OCI-LY3 (cell line): Measurements from ENCODE around the gene CEACAM18.

ENCODE experiments used
- H2AFZ ChIP-seq: fragments of 200-600, 300-600 bp; shearing (Covaris generic); 2 replicates; pipeline ENCODE4 v1.6.0; 2014; ENCODE audit warnings: antibody characterized with exemption, low read depth, low read length
- H3K27ac ChIP-seq: fragments of 200-600, 300-600 bp; sonication (generic); 2 replicates; pipeline ENCODE4 v1.5.1; 2014; ENCODE audit warnings: mild to moderate bottlenecking, low read length, moderate library complexity, mixed read lengths
- H3K27me3 ChIP-seq: fragments of 200-600, 300-600 bp; sonication (generic); 2 replicates; pipeline ENCODE4 v1.6.1; 2014; ENCODE audit warnings: low read depth, low read length, mixed read lengths
- H3K36me3 ChIP-seq: fragments of 200-600, 300-600 bp; sonication (generic); replicated peaks from 2 replicates; pipeline ENCODE3; 2014; ENCODE audit warnings: low read depth, low read length, mixed read lengths
- H3K4me1 ChIP-seq: fragments of 300-600, 200-600 bp; sonication (generic); 2 replicates; pipeline ENCODE4 v1.6.1; 2014; ENCODE audit warnings: low read length, mixed read lengths
- H3K4me2 ChIP-seq: fragments of 200-600, 300-600 bp; sonication (generic); 2 replicates; pipeline ENCODE4 v1.6.1; 2014; ENCODE audit warnings: low read length, mixed read lengths
- H3K4me3 ChIP-seq: fragments of 300-600, 200-600 bp; sonication (generic); 2 replicates; pipeline ENCODE4 v1.5.1; 2014; ENCODE audit warnings: antibody characterized with exemption, mild to moderate bottlenecking, low read length, moderate library complexity
- H3K79me2 ChIP-seq: fragments of 300-600, 200-600 bp; shearing (Covaris generic); 2 replicates; pipeline ENCODE4 v1.6.1; 2014; ENCODE audit warnings: mild to moderate bottlenecking, low read length, mixed read lengths
- H3K9ac ChIP-seq: fragments of 300-600, 200-600 bp; shearing (Covaris generic); 2 replicates; pipeline ENCODE4 v1.6.0; 2014; ENCODE audit warnings: mild to moderate bottlenecking, low read length, moderate library complexity
- H3K9me3 ChIP-seq: fragments of 200-600, 300-600 bp; shearing (Covaris generic); 2 replicates; pipeline ENCODE4 v1.6.1; 2014; ENCODE audit warnings: low read length, mixed read lengths; ENCODE audit not compliant: insufficient read depth
- H4K20me1 ChIP-seq: fragments of 200-600, 300-600 bp; sonication (generic); 2 replicates; pipeline ENCODE4 v1.6.1; 2016; ENCODE audit warnings: low read length, mixed read lengths; ENCODE audit not compliant: insufficient read depth
- CTCF ChIP-seq: fragments of 200-600, 300-600 bp; sonication (generic); IDR thresholded peaks from 2 replicates; pipeline ENCODE4 v1.5.1; 2014; ENCODE audit warnings: antibody characterized with exemption, low read length, low read depth
- EZH2phosphoT487 ChIP-seq: fragments of 200-600 bp; shearing (Covaris generic); IDR thresholded peaks from 2 replicates; pipeline ENCODE4 v1.6.1; 2018; ENCODE audit warnings: antibody characterized with exemption, mixed run types, low read depth

The CEACAM18 gene

GRCh38 chr19:51530616-51531015, 52.3 kb downstream of the CEACAM18 start:
- TF ChIP-seq CTCF = no peak
- TF ChIP-seq EZH2phosphoT487 = no peak
- Histone ChIP-seq H4K20me1 (no peaks in the 10 kb centered on the region), H3K27ac (no peak overlapping the region), H3K4me3 (no peak overlapping the region), H3K9ac (no peak overlapping the region), H2AFZ (no peak overlapping the region), H3K79me2 (no peaks in the 10 kb centered on the region), H3K4me1 (peaks cover 25% of the 10 kb centered on the region), H3K36me3 (no peaks in the 10 kb centered on the region), H3K27me3 (peaks cover 71% of the 10 kb centered on the region), H3K9me3 (no peaks in the 10 kb centered on the region), H3K4me2 (no peak overlapping the region)

GRCh38 chr19:51531349-51532315, 53.3 kb downstream of the CEACAM18 start, which contains the start of gene SIGLEC6:
Gene SIGLEC6, minus strand, starts transcription at chr19:51531670. Its CDS starts 22 bp downstream, at chr19:51531648.
- no peaks in the 10 kb centered on the region for H4K20me1 ChIP-seq
- H3K27me3 ChIP-seq = peaks cover 64% of the 10 kb centered on the region
- H3K9me3 ChIP-seq = no peaks in the 10 kb centered on the region
- no peaks in the 10 kb centered on the region for H3K79me2 ChIP-seq
- peak within 1 kb of the TSS; percentile 56 for H3K9ac ChIP-seq
- H3K27ac ChIP-seq = peak within 1 kb of the TSS; percentile 20; the same call in 1 of the 2 replicates
- peak within 1 kb of the TSS; percentile 91 for H3K4me2 ChIP-seq
- H2AFZ ChIP-seq = peak within 1 kb of the TSS; percentile 75
- peak within 1 kb of the TSS; percentile 77 for H3K4me3 ChIP-seq
- no peak for TF ChIP-seq CTCF
- TF ChIP-seq EZH2phosphoT487 = no peak
- H3K36me3 ChIP-seq = no peaks in the 10 kb centered on the region
- H3K4me1 ChIP-seq = peaks cover 34% of the 10 kb centered on the region

- Histone ChIP-seq H3K4me1 (peaks cover 34% of the 10 kb centered on the region), H3K4me3 (peak overlapping the region; percentile 1; the same call in 1 of the 2 replicates), H3K9me3 (no peaks in the 10 kb centered on the region), H3K79me2 (no peaks in the 10 kb centered on the region), H3K27ac (peak overlapping the region; percentile 39), H3K9ac (no peak overlapping the region), H2AFZ (no peak overlapping the region), H4K20me1 (no peaks in the 10 kb centered on the region), H3K4me2 (peak overlapping the region; percentile 44), H3K36me3 (no peaks in the 10 kb centered on the region), H3K27me3 (peaks cover 42% of the 10 kb centered on the region)
- TF ChIP-seq EZH2phosphoT487 = no peak
- TF ChIP-seq CTCF = no peak
These were observed 57.2 kb downstream of the CEACAM18 start for GRCh38 chr19:51535535-51535934.

- no peaks in the 10 kb centered on the region for H3K79me2 ChIP-seq
- H4K20me1 ChIP-seq = no peaks in the 10 kb centered on the region
- H3K4me1 ChIP-seq = peaks cover 17% of the 10 kb centered on the region
- no peak overlapping the region for H3K27ac ChIP-seq
- H3K9ac ChIP-seq = no peak overlapping the region
- no peaks in the 10 kb centered on the region for H3K9me3 ChIP-seq
- H2AFZ ChIP-seq = no peak overlapping the region
- no peaks in the 10 kb centered on the region for H3K36me3 ChIP-seq
- peaks cover 23% of the 10 kb centered on the region for H3K27me3 ChIP-seq
- no peak overlapping the region for H3K4me3 ChIP-seq
- TF ChIP-seq CTCF = no peak
- TF ChIP-seq EZH2phosphoT487 = no peak
- no peak overlapping the region for H3K4me2 ChIP-seq
These were observed 61.6 kb downstream of the CEACAM18 start for GRCh38 chr19:51539821-51540366.
